DMS114 treated with DMSO at 0.1 percent for 48 hours (cell line): Measurements from ENCODE around the gene SLC22A31.
A peak's percentile ranks its signal among the peaks of the same experiment; 100 is the strongest.
"Not testable (repeated sequence)": the region's sequence is repeated elsewhere in the genome, so short reads cannot be mapped to it uniquely, and the experiment has no call there.

Source experiments
- DNase-seq: peaks from one replicate; lab custom pipeline; 2025; ENCODE audit not compliant: unreplicated experiment; lab: John Stamatoyannopoulos, UW

Gene SLC22A31

GRCh38 chr16:89200124-89200849 is at the start of gene SLC22A31:
Gene SLC22A31 (minus strand): TSS chr16:89200537. CDS start chr16:89200501, 36 bp downstream.
- DNase-seq = no peak

DNA sequence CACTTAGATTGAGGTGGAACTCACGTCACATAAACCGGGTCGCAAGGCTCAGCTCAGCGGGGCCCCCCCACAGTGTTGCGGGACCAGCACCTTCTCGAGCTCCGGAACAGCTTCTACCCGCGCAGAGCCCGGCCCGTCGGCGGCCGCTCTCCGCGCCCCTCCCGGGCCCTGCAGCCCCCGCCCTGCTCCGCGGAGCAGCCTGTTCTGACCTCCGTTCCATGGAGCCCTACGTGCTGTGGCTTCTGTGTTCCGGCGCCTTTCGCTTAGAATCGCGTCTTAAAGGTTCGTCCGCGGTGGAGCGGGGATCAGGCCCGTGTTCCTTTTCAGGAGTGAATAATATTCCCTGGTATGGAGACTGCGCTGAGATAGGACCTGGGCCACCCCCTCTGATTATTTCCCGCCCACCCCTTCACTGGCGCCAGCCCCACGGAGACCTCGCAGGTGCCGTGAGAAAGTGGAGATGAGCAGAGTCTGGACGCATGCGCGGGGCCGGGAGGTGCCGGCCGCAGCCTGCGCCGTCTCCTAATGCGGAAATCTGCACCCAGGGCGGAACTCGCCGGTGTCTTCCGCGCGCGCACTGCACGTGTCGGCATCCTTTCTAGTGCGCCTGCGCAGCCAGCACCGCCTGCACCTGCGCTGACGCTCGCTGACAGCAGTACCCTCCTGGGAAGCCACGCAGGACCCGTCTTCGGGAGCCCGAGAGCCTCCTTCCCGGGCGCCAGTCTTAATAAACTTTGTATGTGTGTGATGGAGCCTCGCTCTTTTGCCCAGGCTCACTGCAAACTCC is 48.1 kb upstream of the SLC22A31 start:
- DNase-seq = no peak

DNA sequence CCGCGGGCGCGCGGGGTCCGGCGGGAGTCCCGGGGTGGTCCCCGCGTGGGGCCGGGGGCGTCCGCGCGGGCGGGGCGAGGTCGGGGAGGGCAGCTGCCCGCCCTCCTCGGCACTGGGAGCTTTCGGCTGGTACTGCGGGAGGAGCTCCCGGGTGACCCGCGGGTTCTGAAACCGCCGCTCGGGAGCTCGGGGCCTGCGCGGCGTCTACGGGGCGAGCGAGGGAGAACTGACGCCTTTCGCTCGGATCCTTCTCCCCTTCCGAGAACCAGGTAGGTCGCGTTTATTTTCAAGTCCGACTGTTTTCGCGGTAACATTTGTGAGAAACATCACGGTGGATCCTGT is 47.4 kb upstream of the SLC22A31 start:
- not testable (repeated sequence) for DNase-seq

- DNase-seq = peak; percentile 53
These were observed 46.8 kb upstream of the SLC22A31 start for GRCh38 chr16:89246903-89247733.

DNA sequence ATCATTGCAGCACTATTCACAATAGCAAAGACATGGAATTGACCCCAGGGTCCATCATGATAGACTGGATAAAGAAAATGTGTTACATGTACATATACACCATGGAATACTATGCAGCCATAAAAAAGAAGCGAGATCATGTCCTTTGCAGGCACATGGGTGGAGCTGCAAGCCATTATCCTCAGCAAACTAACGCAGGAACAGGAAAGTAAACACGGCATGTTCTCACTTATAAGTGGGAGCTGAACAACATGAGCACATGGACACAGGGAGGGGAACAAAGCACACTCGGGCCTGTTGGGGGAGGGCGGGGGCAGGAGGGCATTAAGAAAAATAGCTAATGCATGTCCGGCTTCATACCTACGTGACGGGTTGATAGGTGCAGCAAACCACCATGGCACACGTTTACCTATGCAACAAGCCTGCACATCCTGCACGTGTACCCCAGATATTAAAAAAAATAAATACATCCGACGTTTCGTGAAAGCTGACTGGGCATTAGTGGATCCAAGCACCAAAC is 46.1 kb upstream of the SLC22A31 start:
- DNase-seq = no peak

DNA sequence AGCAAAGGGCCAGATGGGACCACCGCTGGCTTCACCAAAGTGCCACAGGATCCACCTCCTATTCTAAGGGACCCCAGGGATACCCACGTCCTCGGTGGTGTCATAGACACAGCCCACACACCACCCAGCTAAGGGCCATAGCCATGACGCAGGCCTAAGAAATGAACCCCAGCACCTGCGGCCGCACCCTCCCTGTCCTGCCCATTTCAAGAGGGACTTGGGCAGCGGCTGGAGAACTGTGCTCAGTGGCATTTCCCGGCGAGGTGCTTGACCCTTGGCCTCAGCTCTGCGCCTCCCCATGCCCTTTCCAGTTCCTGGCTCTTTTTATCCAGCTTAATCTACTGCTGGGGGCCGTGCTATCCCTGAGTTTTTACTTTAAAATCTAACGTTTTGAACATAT is 44.4 kb upstream of the SLC22A31 start:
- DNase-seq = no peak

DNA sequence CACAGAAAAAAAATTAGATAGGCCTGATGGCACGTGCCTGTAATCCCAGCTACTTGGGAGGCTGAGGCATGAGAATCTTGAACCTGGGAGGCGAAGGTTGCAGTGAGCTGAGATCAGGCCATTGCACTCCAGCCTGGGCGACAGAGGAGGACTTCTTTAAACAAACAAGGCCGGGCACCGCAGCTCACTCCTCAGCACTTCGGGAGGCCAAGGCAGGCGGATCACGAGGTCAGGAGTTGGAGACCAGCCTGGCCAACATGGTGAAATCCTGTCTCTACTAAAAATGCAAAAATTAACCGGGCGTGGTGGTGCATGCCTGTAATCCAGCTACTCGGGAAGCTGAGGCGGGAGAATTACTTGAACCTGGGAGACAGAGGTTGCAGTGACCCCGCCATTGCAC is 43.9 kb upstream of the SLC22A31 start:
- DNase-seq = not testable (repeated sequence)

GRCh38 chr16:89243664-89244063 is 43.3 kb upstream of the SLC22A31 start:
- DNase-seq = no peak

DNA sequence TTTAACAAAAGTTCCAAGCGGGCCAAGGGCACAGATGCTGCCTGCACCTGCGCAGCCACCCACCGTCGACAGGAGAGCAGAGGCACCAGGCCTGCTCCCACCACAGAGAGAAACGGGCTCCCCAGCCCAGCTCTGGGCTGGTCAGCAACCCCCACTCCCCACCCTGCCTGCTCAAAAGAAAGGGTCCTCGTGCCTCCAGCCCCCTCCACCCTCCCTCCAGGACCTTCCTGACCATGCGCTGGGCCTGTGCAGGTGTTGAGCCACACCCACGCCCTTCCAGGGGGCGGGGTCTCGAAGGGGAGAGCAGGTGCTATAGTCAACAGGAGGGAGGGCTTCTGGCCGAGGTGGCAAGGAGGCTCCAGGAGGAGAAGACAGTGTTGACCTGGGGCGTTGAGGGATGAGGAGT is 42.5 kb upstream of the SLC22A31 start:
- no peak for DNase-seq

DNA sequence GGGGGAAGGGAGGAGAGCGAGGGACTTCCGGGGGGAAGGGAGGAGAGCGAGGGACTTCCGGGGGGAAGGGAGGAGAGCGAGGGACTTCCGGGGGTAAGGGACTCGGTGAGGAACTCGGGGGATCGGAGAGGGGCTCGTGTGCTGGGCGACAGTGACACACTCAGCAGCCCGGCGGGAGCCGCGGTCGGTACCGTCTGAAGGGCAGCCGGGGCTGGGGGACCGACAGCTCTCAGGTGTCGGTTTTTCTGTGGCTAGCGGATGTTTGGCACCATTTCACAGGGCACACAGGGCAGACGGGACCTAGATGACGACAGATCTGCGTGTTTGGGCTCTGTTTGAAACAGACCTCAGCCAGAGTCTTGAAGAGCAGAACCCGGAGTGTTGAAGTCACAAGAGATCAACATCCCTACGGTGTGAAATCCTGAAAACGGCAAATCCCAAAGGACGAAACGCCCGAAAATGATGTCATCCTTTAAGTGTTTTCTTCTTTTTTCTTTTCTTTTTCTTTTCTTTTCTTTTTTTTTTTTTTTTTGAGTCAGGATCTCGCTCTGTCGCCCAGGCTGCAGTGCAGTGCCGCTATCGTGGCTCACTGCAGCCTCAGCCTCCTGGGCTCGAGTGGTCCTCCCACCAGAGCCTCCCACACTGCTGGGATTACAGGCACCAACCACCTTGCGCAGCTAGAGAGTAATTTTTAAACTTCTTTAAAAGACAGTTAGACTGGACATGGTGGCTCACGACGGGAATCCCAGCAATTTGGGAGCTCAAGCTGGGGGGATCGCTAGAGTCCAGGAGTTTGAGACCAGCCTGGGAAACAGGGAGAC is 41.1 kb upstream of the SLC22A31 start:
- DNase-seq = peak; percentile 76

DNA sequence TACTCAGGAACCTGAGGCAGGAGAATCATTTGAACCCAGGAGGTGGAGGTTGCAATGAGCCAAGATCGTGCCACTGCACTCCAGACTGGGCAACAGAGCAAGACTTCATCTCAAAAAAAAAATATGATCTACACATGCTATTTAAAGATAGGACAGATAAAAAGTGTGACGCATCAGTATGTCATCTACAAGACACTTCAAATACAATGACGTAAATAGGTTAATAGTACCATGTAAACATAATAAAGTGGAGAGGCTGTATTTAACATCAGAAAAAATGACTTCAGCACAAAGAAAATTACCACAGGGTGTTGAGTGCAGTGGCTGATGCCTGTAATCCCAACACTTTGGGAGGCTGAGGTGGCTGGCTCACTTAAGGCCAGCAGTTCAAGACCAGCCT is 37.4 kb upstream of the SLC22A31 start:
- no peak for DNase-seq

GRCh38 chr16:89233678-89234490 is 33.5 kb upstream of the SLC22A31 start:
- no peak for DNase-seq

DNA sequence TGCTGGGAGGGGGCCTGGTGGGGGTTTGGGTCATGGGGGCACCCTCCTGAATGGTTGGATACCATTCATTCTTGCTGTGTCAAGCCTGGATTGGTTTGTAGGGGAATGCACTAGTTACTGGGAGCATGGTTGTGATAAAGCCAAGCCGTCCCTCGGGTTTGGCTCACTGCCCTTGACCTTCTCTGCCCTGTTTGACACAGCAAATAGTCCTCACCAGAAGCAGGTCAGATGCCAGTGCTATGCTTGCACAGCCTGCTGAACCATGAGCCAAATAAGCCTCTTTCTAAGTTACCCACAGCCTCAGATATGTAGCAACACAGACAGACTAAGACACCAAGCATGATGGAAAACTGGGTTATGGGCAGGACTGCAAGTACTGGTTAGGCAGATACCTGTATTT is 31.8 kb upstream of the SLC22A31 start:
- DNase-seq = no peak

DNA sequence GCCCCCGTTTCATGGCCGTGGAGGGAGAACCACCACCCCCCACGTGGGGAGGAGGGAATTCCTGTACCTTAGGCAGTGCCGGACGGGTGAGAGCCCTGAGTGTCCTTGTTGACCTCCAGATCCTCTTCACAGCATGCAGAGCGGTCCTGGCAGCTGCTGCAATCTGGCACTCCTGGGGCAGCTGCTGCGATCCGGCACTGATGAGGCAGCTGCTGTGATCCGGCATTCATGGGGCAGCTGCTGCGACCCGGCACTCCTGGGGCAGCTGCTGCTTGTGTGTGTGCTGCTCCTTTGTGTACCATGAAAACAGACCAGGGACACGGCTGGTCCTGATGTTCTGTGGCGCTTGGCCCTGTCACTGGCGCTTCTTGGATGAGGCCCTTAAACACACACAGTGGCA is 29.9 kb upstream of the SLC22A31 start:
- DNase-seq = no peak

GRCh38 chr16:89224665-89225064 is 24.3 kb upstream of the SLC22A31 start:
- DNase-seq = no peak

GRCh38 chr16:89222931-89223330 is 22.6 kb upstream of the SLC22A31 start:
- DNase-seq = no peak

DNA sequence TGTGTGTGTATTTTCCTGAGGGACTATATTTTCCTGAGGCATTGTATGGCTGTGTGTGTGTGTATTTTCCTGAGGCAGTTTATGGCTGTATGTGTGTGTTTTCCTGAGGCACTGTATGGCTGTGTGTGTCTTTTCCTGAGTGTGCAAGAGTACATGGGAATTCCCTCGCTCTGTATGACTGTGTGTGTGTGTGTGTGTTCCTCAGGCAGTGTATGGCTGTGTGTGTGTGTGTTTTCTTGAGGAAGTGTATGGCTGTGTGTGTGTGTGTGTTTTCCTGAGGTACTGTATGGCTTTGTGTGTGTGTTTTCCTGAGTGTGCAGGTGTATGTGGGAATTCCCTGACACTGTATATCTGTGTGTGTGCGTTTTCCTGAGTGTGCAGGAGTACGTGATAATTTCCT is 21.3 kb upstream of the SLC22A31 start:
- no peak for DNase-seq

DNA sequence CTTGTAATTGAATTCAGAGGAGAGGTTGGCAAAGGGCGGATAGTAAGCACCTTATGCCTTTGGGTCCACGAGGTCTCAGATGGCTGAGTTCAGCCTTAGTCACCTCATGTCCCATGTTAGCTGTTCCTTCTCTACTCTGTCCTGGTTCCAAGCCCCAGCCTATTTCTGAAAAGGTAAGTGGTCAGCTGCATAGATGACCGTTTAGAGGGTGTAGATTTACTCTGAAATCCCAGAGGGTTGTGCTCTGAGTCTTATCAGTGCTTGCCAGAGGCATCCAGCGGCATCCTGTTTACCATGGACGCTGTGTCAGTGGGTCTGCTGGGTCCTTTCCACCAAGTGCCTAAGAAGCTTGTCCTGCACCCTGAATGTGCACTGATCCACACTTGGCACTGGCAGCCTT is 19.0 kb upstream of the SLC22A31 start:
- no peak for DNase-seq

GRCh38 chr16:89217388-89218191 is 17.3 kb upstream of the SLC22A31 start, which contains the start of gene ZNF778:
Gene ZNF778 (plus strand): TSS chr16:89217703. CDS start chr16:89221128, 3,425 bp downstream.
- DNase-seq = peak; percentile 85
